KOPT-K1 (cell line): Measurements from ENCODE around the gene ELK1.
"Not testable (repeated sequence)": the region's sequence is repeated elsewhere in the genome, so short reads cannot be mapped to it uniquely, and the experiment has no call there.

Experiments
- H3K27ac ChIP-seq: fragments of 200-600 bp; sonication (generic); 2 replicates; pipeline ENCODE4 v1.5.1; 2016; ENCODE audit warnings: antibody characterized with exemption, mild to moderate bottlenecking, low read depth, low read length; ENCODE audit not compliant: poor library complexity, severe bottlenecking
- H3K36me3 ChIP-seq: fragments of 200-600 bp; sonication (generic); 2 replicates; pipeline ENCODE4 v1.5.1; 2017; ENCODE audit warnings: antibody characterized with exemption, mild to moderate bottlenecking, low read length, moderate library complexity; ENCODE audit not compliant: insufficient read depth
- H3K9me3 ChIP-seq: fragments of 200-600 bp; sonication (generic); 2 replicates; pipeline ENCODE4 v1.5.1; 2017; ENCODE audit warnings: antibody characterized with exemption, low read length, mild to moderate bottlenecking; ENCODE audit not compliant: insufficient read depth, poor library complexity, severe bottlenecking

The ELK1 gene

DNA sequence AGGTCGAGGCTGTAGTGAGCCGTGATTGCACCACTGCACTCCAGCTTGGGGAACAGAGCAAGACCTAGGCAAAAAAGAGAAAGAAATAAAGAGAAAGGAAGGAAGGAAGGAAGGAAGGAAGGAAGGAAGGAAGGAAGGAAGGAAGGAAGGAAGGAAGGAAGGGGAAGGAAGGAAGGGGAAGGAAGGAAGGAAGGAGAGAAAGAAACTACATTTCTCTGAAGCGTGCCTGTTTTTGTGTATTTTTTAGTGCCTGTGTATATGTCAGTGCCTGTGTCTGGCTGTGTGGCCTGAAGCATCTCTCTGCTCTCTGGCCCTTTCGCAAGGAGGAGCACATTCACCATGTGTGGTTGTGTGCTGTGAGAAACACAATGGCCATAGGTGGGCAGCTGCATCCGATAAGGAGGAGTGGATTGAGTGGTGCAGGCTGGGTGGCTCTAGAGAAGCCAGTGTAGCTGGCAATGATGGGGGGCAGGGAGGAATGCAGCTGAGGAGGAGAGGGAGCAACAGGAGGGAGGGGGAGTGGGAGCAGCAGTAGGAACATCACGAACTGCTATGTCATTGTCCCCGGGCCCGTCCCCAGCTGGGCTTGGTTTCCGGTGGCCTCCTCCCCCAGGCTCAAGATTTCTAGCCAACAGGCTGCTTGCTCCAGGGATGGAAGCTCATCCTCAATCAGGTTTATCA is 42.1 kb downstream of the ELK1 start:
- Histone ChIP-seq H3K9me3 (no peaks in the 10 kb centered on the region), H3K36me3 (no peaks in the 10 kb centered on the region), H3K27ac (no peak overlapping the region)

DNA sequence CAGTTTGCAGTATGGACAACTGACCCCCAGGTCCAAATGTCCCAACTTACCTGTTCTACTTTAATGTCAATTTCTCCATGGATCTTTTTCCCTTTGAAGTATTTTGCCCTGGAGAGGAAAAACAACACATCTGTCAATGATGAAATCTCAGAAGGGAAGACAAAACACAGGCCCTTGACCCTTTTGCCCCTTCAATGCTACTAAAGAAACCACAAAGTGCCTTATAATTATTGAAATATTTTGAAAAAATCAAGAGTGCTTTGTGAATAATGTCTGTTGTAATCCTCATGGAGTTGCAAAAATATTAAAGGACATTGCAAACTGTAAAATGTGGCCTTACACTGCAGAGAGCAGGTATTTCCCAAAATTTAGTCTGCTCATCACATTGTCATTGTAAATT is 43.3 kb downstream of the ELK1 start:
- H3K9me3 ChIP-seq = no peaks in the 10 kb centered on the region
- no peak overlapping the region for H3K27ac ChIP-seq
- no peaks in the 10 kb centered on the region for H3K36me3 ChIP-seq

GRCh38 chrX:47605024-47605423 is 45.3 kb downstream of the ELK1 start:
- H3K9me3 ChIP-seq = no peaks in the 10 kb centered on the region
- H3K27ac ChIP-seq = no peak overlapping the region
- no peaks in the 10 kb centered on the region for H3K36me3 ChIP-seq

GRCh38 chrX:47603125-47603524 is 47.2 kb downstream of the ELK1 start:
- H3K9me3 ChIP-seq, H3K27ac ChIP-seq, H3K36me3 ChIP-seq: not testable (repeated sequence)

DNA sequence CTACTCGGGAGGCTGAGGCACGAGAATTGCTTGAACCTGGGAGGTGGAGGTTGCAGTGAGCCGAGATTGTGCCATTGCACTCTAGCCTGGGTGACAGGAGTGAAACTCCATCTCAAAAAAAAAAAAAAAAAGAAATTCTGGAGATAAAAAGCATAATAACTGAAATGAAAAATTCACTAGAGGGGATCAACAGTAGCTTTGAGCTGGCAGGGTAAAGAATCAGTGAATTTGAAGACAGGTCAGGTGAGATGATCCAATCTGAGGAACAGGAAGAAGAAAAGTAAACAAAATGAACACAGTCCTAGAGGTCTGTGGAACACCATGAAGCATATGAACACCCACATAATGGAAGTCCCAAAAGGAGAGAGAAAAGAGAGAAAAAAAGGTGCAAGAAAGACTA is 53.1 kb downstream of the ELK1 start:
- H3K36me3 ChIP-seq = no peaks in the 10 kb centered on the region
- H3K27ac ChIP-seq = no peak overlapping the region
- peaks cover 5% of the 10 kb centered on the region for H3K9me3 ChIP-seq

DNA sequence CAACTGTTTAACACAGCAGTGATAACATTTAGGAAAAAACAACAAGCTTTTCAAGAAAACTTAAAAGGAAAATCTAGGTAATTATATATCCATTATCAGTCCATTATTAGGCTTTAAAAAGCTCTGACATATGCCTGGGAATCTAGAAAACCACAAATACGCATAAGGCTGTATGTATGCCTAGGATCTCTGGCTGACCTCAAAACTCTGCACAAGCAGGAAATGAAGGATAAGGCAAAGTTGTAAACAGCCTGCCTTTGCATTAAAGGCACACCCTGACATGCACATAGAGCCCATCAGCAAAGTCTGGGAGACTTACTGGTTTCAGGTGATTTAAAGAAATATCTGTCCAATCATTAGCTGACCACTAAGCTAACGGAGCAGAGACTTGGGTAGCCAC is 54.1 kb downstream of the ELK1 start:
- Histone ChIP-seq H3K27ac (no peak overlapping the region), H3K36me3 (no peaks in the 10 kb centered on the region), H3K9me3 (peaks cover 5% of the 10 kb centered on the region)

DNA sequence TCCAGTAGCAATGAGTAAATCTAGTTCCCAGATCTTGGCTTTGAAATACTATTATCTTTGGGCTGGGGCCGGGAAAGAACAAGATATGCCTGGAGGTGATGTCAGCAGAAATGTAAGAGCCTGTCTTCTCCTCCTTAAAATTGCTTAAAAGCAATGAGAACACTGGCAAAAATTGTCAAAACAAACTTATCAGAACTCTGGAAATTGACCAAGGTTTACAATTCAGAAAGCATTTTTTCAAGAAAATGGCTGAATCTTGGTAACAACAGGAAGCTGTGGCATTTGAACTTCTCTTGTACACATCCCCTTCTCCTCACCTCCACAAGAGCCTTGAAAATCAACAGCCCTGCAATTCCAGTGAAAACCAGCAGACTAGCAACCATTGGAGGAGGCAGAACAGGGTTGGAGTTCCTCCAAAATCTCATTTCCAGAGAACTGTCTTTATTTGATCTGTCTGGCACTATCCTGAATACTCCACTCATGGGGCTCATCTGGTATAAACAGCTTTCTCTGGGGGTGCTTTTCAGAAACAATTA is 54.6 kb downstream of the ELK1 start:
- no peak overlapping the region for H3K27ac ChIP-seq

DNA sequence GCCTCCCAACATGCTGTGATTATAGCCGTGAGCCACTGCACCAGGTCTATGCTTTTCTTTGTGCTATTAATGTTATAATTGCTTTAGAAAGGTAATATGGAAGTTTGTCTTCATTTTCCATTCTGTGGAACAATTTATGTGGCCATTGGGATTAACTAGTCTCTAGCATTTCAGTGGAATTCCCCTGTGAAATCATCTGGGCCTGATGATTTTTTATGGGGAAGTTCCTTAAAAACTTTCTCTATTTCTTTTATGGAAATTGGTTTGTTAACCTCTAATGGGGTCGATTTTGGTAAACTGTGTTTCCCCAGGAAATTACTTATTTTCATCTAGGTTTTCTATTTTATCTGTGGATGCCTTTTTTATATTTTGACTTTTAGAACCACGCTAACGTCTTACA is 56.8 kb downstream of the ELK1 start:
- H3K27ac ChIP-seq = no peak overlapping the region
- H3K36me3 ChIP-seq = no peaks in the 10 kb centered on the region
- H3K9me3 ChIP-seq = peaks cover 5% of the 10 kb centered on the region

More for the DNA sequence above, 54.6 kb downstream of the ELK1 start:
- H3K9me3 ChIP-seq = peaks cover 5% of the 10 kb centered on the region
- no peaks in the 10 kb centered on the region for H3K36me3 ChIP-seq

DNA sequence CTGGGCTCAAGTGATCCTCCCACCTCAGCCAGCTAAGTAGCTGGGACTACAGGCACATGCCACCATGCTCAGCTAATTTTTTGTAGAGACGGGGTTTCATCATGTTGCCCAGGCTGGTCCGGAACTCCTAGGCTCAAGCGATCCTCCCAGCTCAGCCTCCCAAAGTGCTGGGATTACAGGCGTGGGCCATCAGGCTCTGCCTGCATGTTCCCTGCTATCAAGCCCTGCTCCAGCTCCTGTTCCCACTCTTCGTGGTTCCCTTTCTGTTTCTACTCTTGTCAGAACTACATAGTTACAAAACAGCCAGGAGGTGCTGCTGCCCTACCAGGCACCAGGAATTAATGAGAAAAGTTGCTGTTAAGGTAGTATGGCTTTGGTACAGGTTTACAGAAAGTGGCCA is 59.4 kb downstream of the ELK1 start:
- no peaks in the 10 kb centered on the region for H3K9me3 ChIP-seq
- no peaks in the 10 kb centered on the region for H3K36me3 ChIP-seq
- no peak overlapping the region for H3K27ac ChIP-seq

GRCh38 chrX:47587906-47588735 is 62.2 kb downstream of the ELK1 start:
- H3K36me3 ChIP-seq = no peaks in the 10 kb centered on the region
- no peaks in the 10 kb centered on the region for H3K9me3 ChIP-seq
- no peak overlapping the region for H3K27ac ChIP-seq

GRCh38 chrX:47587091-47587891 is 63.1 kb downstream of the ELK1 start:
- Histone ChIP-seq H3K27ac (no peak overlapping the region), H3K9me3 (no peaks in the 10 kb centered on the region), H3K36me3 (no peaks in the 10 kb centered on the region)

DNA sequence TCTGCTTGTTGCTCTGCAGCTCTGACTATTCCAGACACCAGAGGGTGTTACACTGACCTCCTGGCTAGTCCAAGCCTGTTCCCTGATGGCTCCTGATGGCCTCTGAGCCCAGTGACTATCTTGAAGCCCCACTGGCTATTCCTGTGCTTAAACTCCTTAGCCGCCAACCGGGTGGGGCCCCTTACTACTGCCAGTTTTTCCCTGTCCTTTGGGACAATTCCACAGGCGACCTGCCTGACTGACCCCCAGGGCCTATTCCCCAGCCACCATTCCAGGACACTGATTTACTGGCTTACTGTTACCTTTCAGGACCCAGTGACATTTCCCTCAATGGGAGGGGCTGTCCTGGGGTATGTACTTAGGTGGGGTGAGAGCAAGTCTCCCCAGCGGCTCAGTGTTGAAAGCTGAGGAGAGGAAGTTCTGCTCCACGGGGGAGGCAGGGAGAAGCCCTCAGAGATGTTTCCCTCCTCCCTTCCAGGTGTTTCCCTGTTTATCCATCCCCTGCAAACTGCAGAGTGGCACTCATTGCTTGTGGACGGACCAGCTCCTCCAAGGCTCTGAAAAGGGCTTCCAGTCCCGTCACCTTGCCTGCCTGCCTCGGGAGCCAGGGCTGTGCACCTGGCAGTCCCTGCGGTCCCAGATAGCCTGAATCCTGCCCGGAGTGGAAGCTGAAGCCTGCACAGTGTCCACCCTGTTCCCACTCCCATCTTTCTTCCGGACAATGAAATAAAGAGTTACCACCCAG is 64.1 kb downstream of the ELK1 start:
- no peak overlapping the region for H3K27ac ChIP-seq

More for the DNA sequence above, 64.1 kb downstream of the ELK1 start:
- no peaks in the 10 kb centered on the region for H3K9me3 ChIP-seq
- no peaks in the 10 kb centered on the region for H3K36me3 ChIP-seq
